HepG2 (cell line): ENCODE data around the gene SCP2D1. TPM values are rescaled to one million over a fixed set of nuclear protein-coding genes. Genes with fewer than 3 reads are reported as not detected.

ENCODE experiments used
- ASH2L ChIP-seq: fragments of 300-600, 200-600 bp; sonication (generic); IDR thresholded peaks from 2 replicates; pipeline ENCODE4 v1.7.0; 2017; ENCODE audit warnings: low read depth, mild to moderate bottlenecking, moderate library complexity, mixed read lengths, low read length; ENCODE audit not compliant: insufficient read length
- CSRNP2 ChIP-seq: sonication (generic); formaldehyde crosslinking; conservative IDR thresholded peaks from 2 replicates; pipeline ENCODE4 v1.8.0; 2022; ENCODE audit warnings: low read depth, missing genetic modification reagents
- FOXO4 ChIP-seq: sonication (generic); formaldehyde crosslinking; conservative IDR thresholded peaks from 2 replicates; pipeline ENCODE4 v1.8.1; 2023; ENCODE audit warnings: missing genetic modification reagents
- ISX ChIP-seq: sonication (generic); formaldehyde crosslinking; conservative IDR thresholded peaks from 2 replicates; pipeline ENCODE4 v1.5.0; 2020; ENCODE audit warnings: missing genetic modification reagents
- MED8 ChIP-seq: sonication (generic); formaldehyde crosslinking; IDR thresholded peaks from 2 replicates; pipeline ENCODE4 v1.8.1; 2023; ENCODE audit warnings: mild to moderate bottlenecking, missing genetic modification reagents; ENCODE audit not compliant: insufficient replicate concordance
- MXD4 ChIP-seq: IDR thresholded peaks from 2 replicates; pipeline ENCODE4 v1.6.1; 2016; ENCODE audit warnings: mild to moderate bottlenecking, missing biosample characterization, missing genetic modification reagents
- TERF1 ChIP-seq: sonication (generic); formaldehyde crosslinking; IDR thresholded peaks from 2 replicates; pipeline ENCODE4 v1.8.0; 2022; ENCODE audit warnings: mild to moderate bottlenecking, missing genetic modification reagents, moderate library complexity
- ZBTB33 ChIP-seq: sonication (generic); formaldehyde crosslinking; IDR thresholded peaks from 2 replicates; pipeline ENCODE4 v1.4.0; 2020; ENCODE audit warnings: missing genetic modification reagents
- ZNF18 ChIP-seq: sonication (generic); formaldehyde crosslinking; IDR thresholded peaks from 2 replicates; pipeline ENCODE4 v1.8.0; 2022; ENCODE audit warnings: mild to moderate bottlenecking, missing genetic modification reagents; ENCODE audit not compliant: insufficient replicate concordance
- ZNF292 ChIP-seq: sonication (generic); formaldehyde crosslinking; IDR thresholded peaks from 2 replicates; pipeline ENCODE4 v1.8.1; 2022; ENCODE audit warnings: mild to moderate bottlenecking, low read depth, missing genetic modification reagents, borderline replicate concordance
- ZNF646 ChIP-seq: sonication (generic); formaldehyde crosslinking; IDR thresholded peaks from 2 replicates; pipeline ENCODE4 v1.9.0; 2021; ENCODE audit warnings: mild to moderate bottlenecking, missing genetic modification reagents
- ZSCAN22 ChIP-seq: sonication (generic); formaldehyde crosslinking; IDR thresholded peaks from 2 replicates; pipeline ENCODE4 v1.4.0; 2020; ENCODE audit warnings: mild to moderate bottlenecking, missing genetic modification reagents
- polyA plus RNA-seq, 8 experiments: library from polyadenylated mRNA; depleted of rRNA in 3 of 8; stranded (reverse) in 7 of 8; unstranded in 1 of 8; fragments of >200 nt; fragmentation: Illumina TruSeq in 4 of 8; extraction: Trizol in 4 of 8; gene quantifications; 2 replicates each; pipeline versions ENCODE4 v1.2.1 to v1.2.3, GENCODE V29; 2011 to 2016; ENCODE audit warnings: low read depth in 4 of 8, missing spikeins in 1 of 8, mixed read lengths in 1 of 8; ENCODE audit not compliant: insufficient read depth in 1 of 8
- total RNA-seq, 5 experiments: library from RNA; depleted of rRNA; stranded (reverse); fragments of >200 nt; fragmentation: Illumina TruSeq; extraction: Trizol; gene quantifications; 2 replicates each; pipeline ENCODE4 v1.2.3, GENCODE V29; 2016; ENCODE audit warnings: low read depth in 1 of 5

The SCP2D1 gene
- total and polyA plus RNA-seq, 2 of the 13 experiments (the other 11 are each of a cell fraction or from before 2014, with no cell fraction given), result not detected

GRCh38 chr20:18793625-18794427 is 19.8 kb upstream of the SCP2D1 start (continued):
- TF ChIP-seq TERF1 (CRISPR knock-in tag) (0 out of 2 replicates have a peak, but pooled peaks have one; percentile 41), ZBTB33 (CRISPR knock-in tag) (peak; percentile 66), ZNF292 (CRISPR knock-in tag) (0 out of 2 replicates have a peak, but pooled peaks have one; percentile 24), MXD4 (CRISPR knock-in tag) (peak; percentile 76), ZSCAN22 (CRISPR knock-in tag) (no peak), ASH2L (peak; percentile 82), MED8 (CRISPR knock-in tag) (no peak), FOXO4 (CRISPR knock-in tag) (no peak), ZNF646 (CRISPR knock-in tag) (no peak), ISX (peak; percentile 90; the same call in 1 of the 2 replicates), ZNF18 (CRISPR knock-in tag) (no peak), CSRNP2 (CRISPR knock-in tag) (no peak)
